ENCODE results near the gene TMEM40.

DNA sequence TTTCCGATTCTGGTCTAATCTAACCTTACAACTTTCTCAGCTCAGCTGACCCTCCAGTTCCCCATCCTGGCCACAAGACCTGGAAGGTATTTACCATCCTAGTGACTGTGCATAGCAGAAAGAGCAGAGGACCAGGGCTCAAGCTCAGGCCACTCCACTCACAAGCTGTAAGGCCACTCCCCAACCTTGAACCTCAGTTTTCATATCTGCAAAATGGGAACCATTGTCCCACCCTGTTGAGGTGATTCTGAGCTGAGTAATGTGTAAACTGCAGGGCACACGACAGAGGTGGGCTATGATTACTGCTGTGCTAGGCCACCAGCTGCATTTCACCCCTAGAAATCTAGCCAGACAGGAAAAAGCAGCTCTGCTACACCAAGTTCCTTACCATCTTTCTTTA lies 21.7 kb downstream of the TMEM40 start:
- TF ChIP-seq, protein P1, sequence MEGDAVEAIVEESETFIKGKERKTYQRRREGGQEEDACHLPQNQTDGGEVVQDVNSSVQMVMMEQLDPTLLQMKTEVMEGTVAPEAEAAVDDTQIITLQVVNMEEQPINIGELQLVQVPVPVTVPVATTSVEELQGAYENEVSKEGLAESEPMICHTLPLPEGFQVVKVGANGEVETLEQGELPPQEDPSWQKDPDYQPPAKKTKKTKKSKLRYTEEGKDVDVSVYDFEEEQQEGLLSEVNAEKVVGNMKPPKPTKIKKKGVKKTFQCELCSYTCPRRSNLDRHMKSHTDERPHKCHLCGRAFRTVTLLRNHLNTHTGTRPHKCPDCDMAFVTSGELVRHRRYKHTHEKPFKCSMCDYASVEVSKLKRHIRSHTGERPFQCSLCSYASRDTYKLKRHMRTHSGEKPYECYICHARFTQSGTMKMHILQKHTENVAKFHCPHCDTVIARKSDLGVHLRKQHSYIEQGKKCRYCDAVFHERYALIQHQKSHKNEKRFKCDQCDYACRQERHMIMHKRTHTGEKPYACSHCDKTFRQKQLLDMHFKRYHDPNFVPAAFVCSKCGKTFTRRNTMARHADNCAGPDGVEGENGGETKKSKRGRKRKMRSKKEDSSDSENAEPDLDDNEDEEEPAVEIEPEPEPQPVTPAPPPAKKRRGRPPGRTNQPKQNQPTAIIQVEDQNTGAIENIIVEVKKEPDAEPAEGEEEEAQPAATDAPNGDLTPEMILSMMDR (IDR thresholded peaks at IDR 0.05; ENCODE audit: low read depth, low read length), result no peak
- TF ChIP-seq, protein P2, sequence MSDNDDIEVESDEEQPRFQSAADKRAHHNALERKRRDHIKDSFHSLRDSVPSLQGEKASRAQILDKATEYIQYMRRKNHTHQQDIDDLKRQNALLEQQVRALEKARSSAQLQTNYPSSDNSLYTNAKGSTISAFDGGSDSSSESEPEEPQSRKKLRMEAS (IDR thresholded peaks at IDR 0.05; ENCODE audit: low read depth, low read length), result no peak
- TF ChIP-seq POLR2A (IDR thresholded peaks at IDR 0.05; ENCODE audit: extremely low read depth, insufficient read length) (no peak), MYC (IDR thresholded peaks at IDR 0.05; ENCODE audit: low read depth, low read length) (no peak)

All from NB4 (cell line).